K562 (cell line): ENCODE data around the gene TNPO3. TPM values are rescaled to one million over a fixed set of nuclear protein-coding genes. Genes with fewer than 3 reads are reported as not detected.
"Not testable (repeated sequence)": the region's sequence is repeated elsewhere in the genome, so short reads cannot be mapped to it uniquely, and the experiment has no call there.

Source experiments
- ATAC-seq: fragments of 200-7000 bp; cut with Tn5 transposase; 3 replicates; pipeline ENCODE4 v1.9.1; 2020; ENCODE audit warnings: moderate library complexity
- BruUV-seq: library from RNA; stranded (reverse); fragments of 400-500 nt; replicated peaks from 2 replicates; lab custom pipeline; 2021; lab: Mats Ljungman, UMichigan
- CTCF ChIA-PET: fragments of 300-600 bp; formaldehyde crosslinking; extraction: SDS; loops from one replicate; lab custom pipeline; 2021; ENCODE audit warnings: low intra/inter-chr PET ratio; lab: Yijun Ruan, JAX
- POLR2A ChIA-PET: fragments of 300-600, 350-650 bp; sonication (Branson Sonifier 250); formaldehyde crosslinking; extraction: SDS; loops from one replicate; lab custom pipeline; 2021; ENCODE audit warnings: antibody characterized with exemption, inconsistent platforms; lab: Yijun Ruan, JAX
- DNase-seq, 4 experiments: peaks; one replicate each; pipeline versions ENCODE4 v3.0.0 to v3.0.0-alpha.2; 2011 to 2018; ENCODE audit warnings: low spot score in 3 of 4, mixed read lengths in 3 of 4; ENCODE audit errors: extremely low read depth in 1 of 4
- FAIRE-seq: peaks from 2 replicates; lab custom pipeline; 2011; peaks lifted over from hg19 to GRCh38; lab: Jason Lieb, UNC
- H2AFZ ChIP-seq: 2 replicates; pipeline ENCODE4 v1.6.0; 2011; ENCODE audit warnings: low read depth, low read length, control low read depth, inconsistent platforms
- H3K27ac ChIP-seq: fragments of 200-600 bp; 3 replicates; pipeline ENCODE4 v1.8.0; 2011; ENCODE audit warnings: low read depth, mild to moderate bottlenecking, control low read depth, inconsistent platforms, low read length, moderate library complexity, mixed read lengths; ENCODE audit errors: extremely low read depth
- H3K27me3 ChIP-seq, 2 experiments: fragments of 300-600 bp in 1 of 2; 2 replicates in 1 of 2; 3 replicates in 1 of 2; pipeline versions ENCODE4 v1.6.0 to v1.8.0; 2011; ENCODE audit warnings: inconsistent platforms in 2 of 2, low read length in 2 of 2, mild to moderate bottlenecking in 1 of 2, mixed read lengths in 1 of 2, moderate library complexity in 1 of 2; ENCODE audit not compliant: control insufficient read depth in 2 of 2, insufficient read depth in 2 of 2
- H3K36me3 ChIP-seq: fragments of 300-600 bp; 3 replicates; pipeline ENCODE4 v1.8.0; 2011; ENCODE audit warnings: mild to moderate bottlenecking, low read length, inconsistent platforms; ENCODE audit not compliant: control insufficient read depth, insufficient read depth
- H3K4me1 ChIP-seq, 2 experiments: fragments of 200-600 bp in 1 of 2; replicated peaks in 1 of 2; 2 replicates in 1 of 2; 3 replicates in 1 of 2; pipeline versions ENCODE4 v1.5.1 to v1.8.0; 2011; ENCODE audit warnings: inconsistent platforms in 2 of 2, low read length in 2 of 2, mild to moderate bottlenecking in 1 of 2, mixed read lengths in 1 of 2, moderate library complexity in 1 of 2; ENCODE audit not compliant: control insufficient read depth in 2 of 2, insufficient read depth in 2 of 2
- H3K4me2 ChIP-seq: 2 replicates; pipeline ENCODE4 v1.6.1; 2011; ENCODE audit warnings: low read length, control low read depth, inconsistent platforms, mixed read lengths; ENCODE audit not compliant: insufficient read depth
- H3K4me3 ChIP-seq: fragments of 200-600 bp; sonication (generic), shearing (Covaris generic); 2 replicates; pipeline ENCODE4 v1.5.1; 2016; ENCODE audit warnings: control low read depth, inconsistent platforms
- H3K79me2 ChIP-seq: fragments of 200-600 bp; 3 replicates; pipeline ENCODE4 v1.8.0; 2011; ENCODE audit warnings: low read length, inconsistent platforms; ENCODE audit not compliant: control insufficient read depth, insufficient read depth
- H3K9ac ChIP-seq, 2 experiments: 2 replicates each; pipeline versions ENCODE4 v1.6.0 to v1.6.1; 2011; ENCODE audit warnings: low read depth in 2 of 2, low read length in 2 of 2, control low read depth in 1 of 2, inconsistent platforms in 1 of 2, mild to moderate bottlenecking in 1 of 2, mixed read lengths in 1 of 2; ENCODE audit not compliant: insufficient read depth in 1 of 2
- H3K9me1 ChIP-seq: one replicate; pipeline ENCODE4 v1.6.0; 2011; ENCODE audit warnings: inconsistent platforms, mild to moderate bottlenecking, low read length, moderate library complexity; ENCODE audit not compliant: control insufficient read depth, insufficient read depth
- H3K9me3 ChIP-seq: replicated peaks from 2 replicates; pipeline ENCODE4 v1.5.1; 2011; ENCODE audit warnings: low read depth, low read length, inconsistent platforms; ENCODE audit not compliant: control insufficient read depth, insufficient read depth
- H4K20me1 ChIP-seq: replicated peaks from 2 replicates; pipeline ENCODE4 v1.6.1; 2011; ENCODE audit warnings: low read length, inconsistent platforms, mixed read lengths; ENCODE audit not compliant: control insufficient read depth, insufficient read depth
- ATF3 ChIP-seq, 2 experiments: fragments of 450-650 bp in 1 of 2; sonication (generic) in 1 of 2; formaldehyde crosslinking in 1 of 2; IDR thresholded peaks in 1 of 2; conservative IDR thresholded peaks in 1 of 2; 2 replicates each; pipeline versions ENCODE4 v1.6.1 to v1.8.1; 2016 to 2023; ENCODE audit warnings: mild to moderate bottlenecking in 2 of 2, moderate library complexity in 2 of 2, inconsistent platforms in 1 of 2, missing genetic modification reagents in 1 of 2
- HMGXB4 ChIP-seq: sonication (generic); formaldehyde crosslinking; IDR thresholded peaks from 2 replicates; pipeline ENCODE4 v1.8.1; 2023; ENCODE audit warnings: mild to moderate bottlenecking, missing genetic modification reagents
- POLR3G ChIP-seq: IDR thresholded peaks from 2 replicates; pipeline ENCODE4 v1.6.1; 2011; ENCODE audit not compliant: insufficient read length, insufficient replicate concordance; ENCODE audit errors: extremely low read depth
- SMC3 ChIP-seq: conservative IDR thresholded peaks from 2 replicates; pipeline ENCODE4 v1.6.1; 2011; ENCODE audit warnings: low read depth, low read length, improper control_type of control experiment; ENCODE audit not compliant: insufficient read depth
- ZFPM2 ChIP-seq: fragments of 250-450 bp; sonication (Bioruptor Pico); IDR thresholded peaks from 2 replicates; pipeline ENCODE4 v1.5.1; 2022; ENCODE audit warnings: mild to moderate bottlenecking
- ZNF133 ChIP-seq: fragments of 250-450 bp; sonication (Bioruptor Pico); IDR thresholded peaks from 2 replicates; pipeline ENCODE4 v1.4.0; 2020; ENCODE audit warnings: mild to moderate bottlenecking
- ZNF134 ChIP-seq: fragments of 250-450 bp; sonication (Bioruptor Pico); conservative IDR thresholded peaks from 2 replicates; pipeline ENCODE4 v1.4.0; 2020
- ZNF282 ChIP-seq: sonication (generic); formaldehyde crosslinking; IDR thresholded peaks from 2 replicates; pipeline ENCODE4 v1.8.1; 2023; ENCODE audit warnings: missing genetic modification reagents
- ZNF3 ChIP-seq: fragments of 250-450 bp; sonication (Bioruptor Pico); IDR thresholded peaks from 2 replicates; pipeline ENCODE4 v1.5.0; 2021; ENCODE audit warnings: mild to moderate bottlenecking, moderate library complexity
- ZNF57 ChIP-seq: fragments of 450-650 bp; formaldehyde crosslinking; IDR thresholded peaks from 2 replicates; pipeline ENCODE4 v1.4.0; 2020; ENCODE audit warnings: mild to moderate bottlenecking, moderate library complexity
- WGBS: fragments of 100-300 bp; shearing (Covaris generic); methylation state at CpG from one replicate; pipeline ENCODE4 v1.1.6; 2016; ENCODE audit warnings: low coverage, mixed read lengths; ENCODE audit not compliant: insufficient coverage; ENCODE audit errors: missing lambda C conversion rate; 5-methylcytosine and 5-hydroxymethylcytosine counted together
- in situ Hi-C: fragments of 300-500 bp; cut with MboI; formaldehyde crosslinking; loops from 4 replicates; pipeline ENCODE4 v1.15.0; 2018; ENCODE audit warnings: inconsistent platforms, mixed read lengths
- intact Hi-C: fragments of 100-400 bp; cut with micrococcal nuclease; formaldehyde crosslinking; loops from 2 replicates; pipeline ENCODE4 v1.14.2; 2022
- polyA plus RNA-seq, 8 experiments: library from polyadenylated mRNA; depleted of rRNA in 4 of 8; stranded (reverse) in 5 of 8; unstranded in 3 of 8; fragments of >200 nt; fragmentation: Nextera tagmentation in 2 of 8; fragmentation: Illumina TruSeq in 1 of 8; extraction: Ambion mirVana in 2 of 8; extraction: Trizol in 1 of 8; gene quantifications; 2 replicates each; pipeline versions ENCODE4 v1.2.1 to v1.2.3, GENCODE V29; 2011 to 2014; ENCODE audit warnings: inconsistent platforms in 1 of 8, missing spikeins in 1 of 8
- total RNA-seq, 7 experiments: library from RNA; depleted of rRNA in 6 of 7; stranded (reverse); fragments of >200 nt in 6 of 7; fragmentation: Illumina TruSeq in 2 of 7; extraction: Trizol in 2 of 7; gene quantifications; 2 replicates each; pipeline versions ENCODE4 v1.2.1 to v1.2.3, GENCODE V29; 2011 to 2021; ENCODE audit warnings: low replicate concordance in 1 of 7

The TNPO3 gene
- total and polyA plus RNA-seq, 9 of the 15 experiments (the other 6 are each of a cell fraction or from before 2014, with no cell fraction given), result 35.8 to 125 (median 110) TPM

GRCh38 chr7:128997181-128997580, 57.7 kb downstream of the TNPO3 start:
- no peak for DNase-seq
- Histone ChIP-seq H3K4me2 (no peak overlapping the region), H2AFZ (no peak overlapping the region), H3K79me2 (no peaks in the 10 kb centered on the region), H3K9me3 (no peaks in the 10 kb centered on the region), H3K9ac (no peak overlapping the region), H3K4me3 (no peak overlapping the region), H3K27me3 (no peaks in the 10 kb centered on the region), H3K27ac (no peak overlapping the region), H4K20me1 (no peaks in the 10 kb centered on the region; the same call in 1 of the 2 replicates)
- in situ Hi-C loops, result no loop called here
- no peak for ATAC-seq
- WGBS, result 95% methylated on average over 5 of the region's 5 CpGs
- no TSS peak for BruUV-seq
- TF ChIP-seq ZNF282 (CRISPR knock-in tag) (no peak), ZNF134 (CRISPR knock-in tag) (no peak), ZNF57 (CRISPR knock-in tag) (no peak), SMC3 (no peak), ATF3 (IDR thresholded peaks at IDR 0.05) (no peak), ATF3 (CRISPR knock-in tag; conservative IDR thresholded peaks at IDR 0.05) (no peak), ZFPM2 (CRISPR knock-in tag) (no peak), ZNF3 (CRISPR knock-in tag) (no peak), ZNF133 (CRISPR knock-in tag) (no peak), HMGXB4 (CRISPR knock-in tag) (no peak), POLR3G (no peak)
- TF ChIP-seq, all 486 proteins: peak for 0
- H3K4me1 ChIP-seq, result no peaks in the 10 kb centered on the region
- H3K9me1 ChIP-seq, result no peaks in the 10 kb centered on the region
- intact Hi-C loops, result no loop called here
- FAIRE-seq, result no peak
- ChIA-PET CTCF (no interaction called here), POLR2A (no interaction called here)
- peaks cover 78% of the 10 kb centered on the region for H3K36me3 ChIP-seq

- H3K27me3 ChIP-seq, H3K4me3 ChIP-seq, FAIRE-seq, H3K9me1 ChIP-seq, H3K4me2 ChIP-seq, H3K27ac ChIP-seq, H2AFZ ChIP-seq, CTCF ChIA-PET, ATAC-seq, H3K4me1 ChIP-seq, DNase-seq, H3K79me2 ChIP-seq, in situ Hi-C loops, intact Hi-C loops, BruUV-seq, H4K20me1 ChIP-seq, H3K9me3 ChIP-seq, H3K9ac ChIP-seq: not testable (repeated sequence)
- 94% methylated on average over 8 of the region's 8 CpGs for WGBS
- peaks cover 79% of the 10 kb centered on the region for H3K36me3 ChIP-seq
- POLR2A ChIA-PET, result interaction anchor here (1.1 to 2.1 kb wide), 2 partner anchors 8 to 12 kb away, joined by 3 to 6 read pairs; no protein-coding TSS in a partner anchor
Measured at GRCh38 chr7:128994560-128994959, 60.4 kb downstream of the TNPO3 start.
